Mesenchymal stem cell (in vitro differentiated cells and primary cell): Measurements from ENCODE around the gene IL17REL.
A peak's percentile ranks its signal among the peaks of the same experiment; 100 is the strongest.

Experiments
- DNase-seq: peaks from one replicate; pipeline ENCODE4 v3.0.0-alpha.2; 2013
- H2AFZ ChIP-seq: one replicate; pipeline ENCODE4 v1.6.1; 2013; ENCODE audit warnings: low read depth, mild to moderate bottlenecking, control low read depth, inconsistent platforms, low read length, moderate library complexity
- H2AK5ac ChIP-seq: 2 replicates; pipeline ENCODE4 v1.6.1; 2013; ENCODE audit warnings: low read length, moderate library complexity, mild to moderate bottlenecking, inconsistent platforms; ENCODE audit not compliant: severe bottlenecking
- H2BK120ac ChIP-seq: one replicate; pipeline ENCODE4 v1.6.1; 2013; ENCODE audit warnings: low read depth, mild to moderate bottlenecking, inconsistent platforms, low read length, moderate library complexity
- H2BK12ac ChIP-seq, 2 experiments: one replicate each; pipeline ENCODE4 v1.6.1; 2013; ENCODE audit warnings: inconsistent platforms in 2 of 2, low read length in 2 of 2, mild to moderate bottlenecking in 2 of 2, moderate library complexity in 2 of 2, control low read depth in 1 of 2
- H2BK15ac ChIP-seq: one replicate; pipeline ENCODE4 v1.6.1; 2013; ENCODE audit warnings: mild to moderate bottlenecking, low read depth, inconsistent platforms; ENCODE audit not compliant: poor library complexity, severe bottlenecking
- H2BK5ac ChIP-seq: 2 replicates; pipeline ENCODE4 v1.6.1; 2013; ENCODE audit warnings: low read depth, mild to moderate bottlenecking, low read length, control low read depth, inconsistent platforms; ENCODE audit not compliant: poor library complexity, severe bottlenecking
- H3K14ac ChIP-seq, 2 experiments: one replicate each; pipeline ENCODE4 v1.6.1; 2013; ENCODE audit warnings: inconsistent platforms in 2 of 2, low read length in 2 of 2, control low read depth in 1 of 2, mild to moderate bottlenecking in 1 of 2, moderate library complexity in 1 of 2
- H3K18ac ChIP-seq, 2 experiments: one replicate each; pipeline ENCODE4 v1.6.1; 2013; ENCODE audit warnings: inconsistent platforms in 2 of 2, low read length in 2 of 2, control low read depth in 1 of 2, low read depth in 1 of 2, mild to moderate bottlenecking in 1 of 2
- H3K23ac ChIP-seq, 2 experiments: one replicate each; pipeline ENCODE4 v1.6.1; 2013; ENCODE audit warnings: inconsistent platforms in 2 of 2, low read length in 2 of 2, mild to moderate bottlenecking in 2 of 2, moderate library complexity in 2 of 2, control low read depth in 1 of 2
- H3K27ac ChIP-seq: 2 replicates; pipeline ENCODE4 v1.5.1; 2013; ENCODE audit warnings: mild to moderate bottlenecking, moderate library complexity, low read length, control low read depth, inconsistent platforms; ENCODE audit not compliant: poor library complexity, severe bottlenecking
- H3K27me3 ChIP-seq, 2 experiments: 2 replicates each; pipeline versions ENCODE4 v1.6.1 to v1.7.0; 2013; ENCODE audit warnings: low read length in 2 of 2, mild to moderate bottlenecking in 2 of 2, moderate library complexity in 2 of 2, control low read depth in 1 of 2, inconsistent platforms in 1 of 2; ENCODE audit not compliant: control insufficient read depth in 1 of 2, insufficient read depth in 1 of 2
- H3K36me3 ChIP-seq, 2 experiments: 2 replicates each; pipeline versions ENCODE4 v1.6.1 to v1.7.0; 2013; ENCODE audit warnings: low read length in 2 of 2, control low read depth in 1 of 2, inconsistent platforms in 1 of 2, low read depth in 1 of 2, mild to moderate bottlenecking in 1 of 2; ENCODE audit not compliant: insufficient read depth in 2 of 2, control insufficient read depth in 1 of 2
- H3K4ac ChIP-seq, 2 experiments: one replicate each; pipeline ENCODE4 v1.6.1; 2013; ENCODE audit warnings: inconsistent platforms in 2 of 2, low read length in 2 of 2, mild to moderate bottlenecking in 2 of 2, moderate library complexity in 2 of 2, control low read depth in 1 of 2, low read depth in 1 of 2
- H3K4me1 ChIP-seq: 2 replicates; pipeline ENCODE4 v1.6.1; 2013; ENCODE audit warnings: low read depth, low read length, control low read depth; ENCODE audit not compliant: control insufficient read depth, insufficient read depth
- H3K4me2 ChIP-seq: 2 replicates; pipeline ENCODE4 v1.6.1; 2013; ENCODE audit warnings: low read length, mild to moderate bottlenecking, inconsistent platforms; ENCODE audit not compliant: poor library complexity, severe bottlenecking
- H3K4me3 ChIP-seq, 2 experiments: 2 replicates each; pipeline versions ENCODE4 v1.5.1 to v1.7.0; 2013; ENCODE audit warnings: low read length in 2 of 2, mild to moderate bottlenecking in 2 of 2, control low read depth in 1 of 2, low read depth in 1 of 2; ENCODE audit not compliant: insufficient read depth in 1 of 2
- H3K79me1 ChIP-seq: replicated peaks from 2 replicates; pipeline ENCODE4 v1.6.1; 2013; ENCODE audit warnings: mild to moderate bottlenecking, control low read depth, low read length, inconsistent platforms; ENCODE audit not compliant: poor library complexity, severe bottlenecking
- H3K9ac ChIP-seq: 2 replicates; pipeline ENCODE4 v1.7.0; 2013; ENCODE audit warnings: mild to moderate bottlenecking, low read length, moderate library complexity
- H3K9me3 ChIP-seq: 2 replicates; pipeline ENCODE4 v1.7.0; 2013; ENCODE audit warnings: mild to moderate bottlenecking, low read length; ENCODE audit not compliant: control insufficient read depth
- H4K8ac ChIP-seq: one replicate; pipeline ENCODE4 v1.6.1; 2013; ENCODE audit warnings: inconsistent platforms, mild to moderate bottlenecking, low read length, moderate library complexity
- H4K91ac ChIP-seq: one replicate; pipeline ENCODE4 v1.6.1; 2013; ENCODE audit warnings: mild to moderate bottlenecking, low read length, inconsistent platforms
- WGBS: methylation state at CpG from one replicate; pipeline ENCODE4 v1.1.7; 2013; ENCODE audit warnings: mixed read lengths; 5-methylcytosine and 5-hydroxymethylcytosine counted together

Gene IL17REL

DNA sequence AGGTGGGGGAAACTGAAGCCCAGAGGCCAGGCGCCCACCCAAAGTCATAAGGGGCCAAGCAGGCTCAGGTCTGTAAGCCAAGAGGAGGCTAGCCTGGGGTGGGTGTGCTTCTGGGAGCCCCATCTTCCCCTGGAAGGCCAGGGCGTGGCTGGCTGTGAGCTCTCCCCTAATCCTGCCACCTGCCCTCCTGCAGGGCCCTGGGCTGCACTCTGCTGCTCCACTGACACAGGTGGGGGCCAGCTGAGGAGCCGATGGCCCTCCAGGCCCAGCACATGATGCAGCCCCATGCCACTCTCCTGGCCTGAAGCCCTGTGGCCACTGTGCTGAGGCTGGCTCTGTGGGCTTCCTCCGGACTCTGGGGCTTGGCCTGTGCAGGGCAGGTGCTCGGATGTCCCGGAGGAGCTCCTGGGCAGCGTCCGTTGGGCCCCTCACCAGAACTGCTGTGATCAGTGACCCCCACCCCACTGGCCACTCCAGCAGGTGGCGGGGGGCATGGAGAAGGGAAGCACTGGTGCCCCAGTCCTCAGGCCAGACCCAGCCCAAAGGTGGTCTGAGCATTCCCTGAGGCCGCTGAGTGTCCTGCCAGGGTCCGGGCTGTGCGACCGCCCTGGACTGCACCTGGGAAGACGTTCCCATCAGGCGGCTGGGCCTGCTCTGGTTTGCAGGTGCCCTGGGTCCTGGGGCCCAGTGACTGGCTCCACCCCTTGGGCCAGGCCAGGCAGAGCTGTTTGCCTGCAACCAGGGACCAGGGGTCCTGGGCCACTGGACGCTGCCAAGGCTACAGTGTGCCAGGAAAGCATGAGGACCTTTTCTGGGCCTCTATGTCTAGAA, 43.5 kb downstream of the IL17REL start:
- H4K8ac ChIP-seq = no peak overlapping the region
- peak overlapping the region; percentile 49 for H2BK15ac ChIP-seq
- no peak overlapping the region for H3K14ac ChIP-seq
- no peak overlapping the region for H3K4me3 ChIP-seq
- no peak overlapping the region for H3K27ac ChIP-seq
- H3K9ac ChIP-seq = no peak overlapping the region
- peaks cover 18% of the 10 kb centered on the region for H3K79me1 ChIP-seq
- no peaks in the 10 kb centered on the region for H3K27me3 ChIP-seq
- H2AFZ ChIP-seq = no peak overlapping the region
- H3K4ac ChIP-seq = peak overlapping the region; percentile 44 to 63
- peaks cover 54% of the 10 kb centered on the region for H3K4me1 ChIP-seq
- H3K36me3 ChIP-seq = peaks cover 5 to 37% of the 10 kb centered on the region in 2 experiments
- no peak overlapping the region for H3K4me2 ChIP-seq
- H2AK5ac ChIP-seq = peak overlapping the region; percentile 10
- peak overlapping the region; percentile 29 for H2BK120ac ChIP-seq
- peak overlapping the region; percentile 83 to 96 for H2BK12ac ChIP-seq
- H3K9me3 ChIP-seq = no peaks in the 10 kb centered on the region
- 93% methylated on average over 16 of the region's 16 CpGs for WGBS
- no peak for DNase-seq
- H4K91ac ChIP-seq = peak overlapping the region; percentile 85
- no peak overlapping the region for H3K23ac ChIP-seq
- peak overlapping the region in 1 of 2 experiments; percentile 25 for H3K18ac ChIP-seq
- H2BK5ac ChIP-seq = no peak overlapping the region

GRCh38 chr22:49968313-49968830, 44.2 kb downstream of the IL17REL start:
- peaks cover 59% of the 10 kb centered on the region for H3K4me1 ChIP-seq
- H2AFZ ChIP-seq = no peak overlapping the region
- H3K9me3 ChIP-seq = no peaks in the 10 kb centered on the region
- no peak overlapping the region for H3K4me2 ChIP-seq
- H2AK5ac ChIP-seq = no peak overlapping the region
- H3K79me1 ChIP-seq = peaks cover 21% of the 10 kb centered on the region
- H3K14ac ChIP-seq = no peak overlapping the region
- no peak overlapping the region for H2BK5ac ChIP-seq
- DNase-seq = no peak
- H3K27ac ChIP-seq = no peak overlapping the region
- H4K91ac ChIP-seq = peak overlapping the region; percentile 91
- H3K23ac ChIP-seq = no peak overlapping the region
- peak overlapping the region in 1 of 2 experiments; percentile 96 for H2BK12ac ChIP-seq
- peaks cover 10 to 43% of the 10 kb centered on the region in 2 experiments for H3K36me3 ChIP-seq
- H3K4me3 ChIP-seq = no peak overlapping the region
- H3K4ac ChIP-seq = peak overlapping the region; percentile 32 to 84
- peak overlapping the region; percentile 71 for H2BK15ac ChIP-seq
- H2BK120ac ChIP-seq = no peak overlapping the region
- peak overlapping the region; percentile 88 for H4K8ac ChIP-seq
- H3K9ac ChIP-seq = peak overlapping the region; percentile 53
- no peaks in the 10 kb centered on the region for H3K27me3 ChIP-seq
- 97% methylated on average over 10 of the region's 11 CpGs for WGBS
- H3K18ac ChIP-seq = no peak overlapping the region

DNA sequence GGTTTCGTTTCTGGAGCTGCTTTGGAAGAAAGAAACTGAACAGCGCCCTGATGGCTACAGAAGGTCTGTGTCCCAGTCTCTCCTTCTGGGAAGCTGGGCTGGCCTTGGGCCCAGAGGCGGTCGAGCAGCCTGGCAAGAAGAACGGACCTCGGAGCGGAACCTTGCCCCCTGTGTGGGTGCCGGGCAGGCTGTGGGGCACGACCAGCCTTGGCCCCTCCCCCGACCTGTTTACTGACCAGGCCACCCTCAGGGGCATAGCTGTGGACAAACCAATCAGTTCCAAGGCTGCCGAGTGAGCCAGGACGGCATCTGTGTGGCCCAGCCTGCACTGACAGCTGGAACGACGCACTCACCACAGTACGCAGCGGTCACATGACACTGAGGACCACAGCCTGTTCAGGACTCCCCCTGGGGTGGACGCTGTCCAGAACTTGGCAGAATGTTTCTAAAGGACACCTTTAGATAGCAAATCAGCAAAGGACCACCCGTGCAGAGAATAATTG, 44.8 kb downstream of the IL17REL start:
- H3K9ac ChIP-seq = peak overlapping the region; percentile 53
- H2AFZ ChIP-seq = no peak overlapping the region
- H3K27ac ChIP-seq = no peak overlapping the region
- H3K18ac ChIP-seq = peak overlapping the region; percentile 77 to 94
- WGBS = 85% methylated on average over 18 of the region's 18 CpGs
- H2AK5ac ChIP-seq = peak overlapping the region; percentile 70
- H3K4me3 ChIP-seq = peak overlapping the region in 1 of 2 experiments; percentile 22
- no peaks in the 10 kb centered on the region for H3K9me3 ChIP-seq
- H3K4ac ChIP-seq = peak overlapping the region; percentile 19 to 84
- H2BK15ac ChIP-seq = peak overlapping the region; percentile 80
- peak overlapping the region in 1 of 2 experiments; percentile 68 for H3K14ac ChIP-seq
- no peak overlapping the region for H3K4me2 ChIP-seq
- H2BK5ac ChIP-seq = no peak overlapping the region
- peak overlapping the region; percentile 96 for H2BK12ac ChIP-seq
- peaks cover 16 to 49% of the 10 kb centered on the region in 2 experiments for H3K36me3 ChIP-seq
- H4K91ac ChIP-seq = peak overlapping the region; percentile 91
- peak overlapping the region; percentile 88 for H4K8ac ChIP-seq
- DNase-seq = peak; percentile 42
- H3K79me1 ChIP-seq = peaks cover 26% of the 10 kb centered on the region
- H3K27me3 ChIP-seq = no peaks in the 10 kb centered on the region
- peak overlapping the region; percentile 71 for H2BK120ac ChIP-seq
- H3K4me1 ChIP-seq = peaks cover 65% of the 10 kb centered on the region
- no peak overlapping the region for H3K23ac ChIP-seq
